K562 (cell line): ENCODE measurements around the gene SMCO4. TPM values are rescaled to one million over a fixed set of nuclear protein-coding genes. Genes with fewer than 3 reads are reported as not detected.

Source experiments
- ATAC-seq: fragments of 200-7000 bp; cut with Tn5 transposase; 3 replicates; pipeline ENCODE4 v1.9.1; 2020; ENCODE audit warnings: moderate library complexity
- BruUV-seq: library from RNA; stranded (reverse); fragments of 400-500 nt; replicated peaks from 2 replicates; lab custom pipeline; 2021; lab: Mats Ljungman, UMichigan
- CTCF ChIA-PET: fragments of 300-600 bp; formaldehyde crosslinking; extraction: SDS; loops from one replicate; lab custom pipeline; 2021; ENCODE audit warnings: low intra/inter-chr PET ratio; lab: Yijun Ruan, JAX
- POLR2A ChIA-PET: fragments of 300-600, 350-650 bp; sonication (Branson Sonifier 250); formaldehyde crosslinking; extraction: SDS; loops from one replicate; lab custom pipeline; 2021; ENCODE audit warnings: antibody characterized with exemption, inconsistent platforms; lab: Yijun Ruan, JAX
- DNase-seq, 4 experiments: peaks; one replicate each; pipeline versions ENCODE4 v3.0.0 to v3.0.0-alpha.2; 2011 to 2018; ENCODE audit warnings: low spot score in 3 of 4, mixed read lengths in 3 of 4; ENCODE audit errors: extremely low read depth in 1 of 4
- FAIRE-seq: peaks from 2 replicates; lab custom pipeline; 2011; peaks lifted over from hg19 to GRCh38; lab: Jason Lieb, UNC
- H2AFZ ChIP-seq: 2 replicates; pipeline ENCODE4 v1.6.0; 2011; ENCODE audit warnings: low read depth, low read length, control low read depth, inconsistent platforms
- H3K27ac ChIP-seq: fragments of 200-600 bp; 3 replicates; pipeline ENCODE4 v1.8.0; 2011; ENCODE audit warnings: low read depth, mild to moderate bottlenecking, control low read depth, inconsistent platforms, low read length, moderate library complexity, mixed read lengths; ENCODE audit errors: extremely low read depth
- H3K27me3 ChIP-seq, 2 experiments: fragments of 300-600 bp in 1 of 2; 2 replicates in 1 of 2; 3 replicates in 1 of 2; pipeline versions ENCODE4 v1.6.0 to v1.8.0; 2011; ENCODE audit warnings: inconsistent platforms in 2 of 2, low read length in 2 of 2, mild to moderate bottlenecking in 1 of 2, mixed read lengths in 1 of 2, moderate library complexity in 1 of 2; ENCODE audit not compliant: control insufficient read depth in 2 of 2, insufficient read depth in 2 of 2
- H3K36me3 ChIP-seq: fragments of 300-600 bp; 3 replicates; pipeline ENCODE4 v1.8.0; 2011; ENCODE audit warnings: mild to moderate bottlenecking, low read length, inconsistent platforms; ENCODE audit not compliant: control insufficient read depth, insufficient read depth
- H3K4me1 ChIP-seq, 2 experiments: fragments of 200-600 bp in 1 of 2; replicated peaks in 1 of 2; 2 replicates in 1 of 2; 3 replicates in 1 of 2; pipeline versions ENCODE4 v1.5.1 to v1.8.0; 2011; ENCODE audit warnings: inconsistent platforms in 2 of 2, low read length in 2 of 2, mild to moderate bottlenecking in 1 of 2, mixed read lengths in 1 of 2, moderate library complexity in 1 of 2; ENCODE audit not compliant: control insufficient read depth in 2 of 2, insufficient read depth in 2 of 2
- H3K4me2 ChIP-seq: 2 replicates; pipeline ENCODE4 v1.6.1; 2011; ENCODE audit warnings: low read length, control low read depth, inconsistent platforms, mixed read lengths; ENCODE audit not compliant: insufficient read depth
- H3K4me3 ChIP-seq: fragments of 200-600 bp; sonication (generic), shearing (Covaris generic); 2 replicates; pipeline ENCODE4 v1.5.1; 2016; ENCODE audit warnings: control low read depth, inconsistent platforms
- H3K79me2 ChIP-seq: fragments of 200-600 bp; 3 replicates; pipeline ENCODE4 v1.8.0; 2011; ENCODE audit warnings: low read length, inconsistent platforms; ENCODE audit not compliant: control insufficient read depth, insufficient read depth
- H3K9ac ChIP-seq, 2 experiments: 2 replicates each; pipeline versions ENCODE4 v1.6.0 to v1.6.1; 2011; ENCODE audit warnings: low read depth in 2 of 2, low read length in 2 of 2, control low read depth in 1 of 2, inconsistent platforms in 1 of 2, mild to moderate bottlenecking in 1 of 2, mixed read lengths in 1 of 2; ENCODE audit not compliant: insufficient read depth in 1 of 2
- H3K9me1 ChIP-seq: one replicate; pipeline ENCODE4 v1.6.0; 2011; ENCODE audit warnings: inconsistent platforms, mild to moderate bottlenecking, low read length, moderate library complexity; ENCODE audit not compliant: control insufficient read depth, insufficient read depth
- H3K9me3 ChIP-seq: replicated peaks from 2 replicates; pipeline ENCODE4 v1.5.1; 2011; ENCODE audit warnings: low read depth, low read length, inconsistent platforms; ENCODE audit not compliant: control insufficient read depth, insufficient read depth
- H4K20me1 ChIP-seq: replicated peaks from 2 replicates; pipeline ENCODE4 v1.6.1; 2011; ENCODE audit warnings: low read length, inconsistent platforms, mixed read lengths; ENCODE audit not compliant: control insufficient read depth, insufficient read depth
- CSDE1 ChIP-seq, 2 experiments: fragments of 450-650 bp; IDR thresholded peaks; 2 replicates each; pipeline ENCODE4 v1.6.1; 2016; ENCODE audit warnings: mild to moderate bottlenecking in 1 of 2
- MTA1 ChIP-seq: fragments of 450-650 bp; IDR thresholded peaks from 2 replicates; pipeline ENCODE4 v1.6.1; 2017; ENCODE audit warnings: borderline replicate concordance
- ZNF23 ChIP-seq: fragments of 250-450 bp; sonication (Bioruptor Pico); IDR thresholded peaks from 2 replicates; pipeline ENCODE4 v1.4.0; 2020; ENCODE audit warnings: mild to moderate bottlenecking
- WGBS: fragments of 100-300 bp; shearing (Covaris generic); methylation state at CpG from one replicate; pipeline ENCODE4 v1.1.6; 2016; ENCODE audit warnings: low coverage, mixed read lengths; ENCODE audit not compliant: insufficient coverage; ENCODE audit errors: missing lambda C conversion rate; 5-methylcytosine and 5-hydroxymethylcytosine counted together
- in situ Hi-C: fragments of 300-500 bp; cut with MboI; formaldehyde crosslinking; loops from 4 replicates; pipeline ENCODE4 v1.15.0; 2018; ENCODE audit warnings: inconsistent platforms, mixed read lengths
- intact Hi-C: fragments of 100-400 bp; cut with micrococcal nuclease; formaldehyde crosslinking; loops from 2 replicates; pipeline ENCODE4 v1.14.2; 2022
- polyA plus RNA-seq, 8 experiments: library from polyadenylated mRNA; depleted of rRNA in 4 of 8; stranded (reverse) in 5 of 8; unstranded in 3 of 8; fragments of >200 nt; fragmentation: Nextera tagmentation in 2 of 8; fragmentation: Illumina TruSeq in 1 of 8; extraction: Ambion mirVana in 2 of 8; extraction: Trizol in 1 of 8; gene quantifications; 2 replicates each; pipeline versions ENCODE4 v1.2.1 to v1.2.3, GENCODE V29; 2011 to 2014; ENCODE audit warnings: inconsistent platforms in 1 of 8, missing spikeins in 1 of 8
- total RNA-seq, 7 experiments: library from RNA; depleted of rRNA in 6 of 7; stranded (reverse); fragments of >200 nt in 6 of 7; fragmentation: Illumina TruSeq in 2 of 7; extraction: Trizol in 2 of 7; gene quantifications; 2 replicates each; pipeline versions ENCODE4 v1.2.1 to v1.2.3, GENCODE V29; 2011 to 2021; ENCODE audit warnings: low replicate concordance in 1 of 7
- TF ChIP-seq, protein P1 (sequence below), 2 experiments: fragments of 450-650 bp; formaldehyde crosslinking in 1 of 2; IDR thresholded peaks; 2 replicates each; pipeline versions ENCODE4 v1.4.0 to v1.6.1; 2014 to 2020; ENCODE audit warnings: mild to moderate bottlenecking in 2 of 2, borderline replicate concordance in 1 of 2, low read depth in 1 of 2

Gene SMCO4
- total and polyA plus RNA-seq, 9 of the 15 experiments (the other 6 are each of a cell fraction or from before 2014, with no cell fraction given) = 1.8 to 27.8 (median 15.3) TPM

DNA sequence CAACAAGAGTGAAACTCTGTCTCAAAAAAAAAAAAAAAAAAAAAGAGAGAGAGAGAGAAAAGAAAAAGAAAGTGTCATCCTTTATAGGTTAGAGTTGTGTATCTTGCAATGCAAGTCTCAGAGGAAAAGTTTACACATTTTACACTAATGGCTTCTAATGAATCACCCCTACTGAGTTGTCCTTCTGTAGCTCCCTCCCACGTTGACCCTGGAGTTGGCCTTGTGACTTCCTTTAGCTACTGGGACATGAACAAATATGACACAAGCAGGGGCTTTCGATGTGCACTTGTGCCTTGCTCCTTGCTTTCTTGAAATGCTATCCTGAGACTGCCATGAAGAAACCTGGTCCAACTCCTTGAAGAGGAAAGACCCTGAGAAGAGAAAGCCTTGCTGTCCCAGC, 2.4 kb upstream of the SMCO4 start:
- DNase-seq = peak in 1 of 4 experiments; percentile 9
- H3K9ac ChIP-seq = no peak overlapping the region
- ChIA-PET POLR2A (interaction anchor here (2.4 kb wide), 1 partner anchor 9 kb away, joined by 11 read pairs; no protein-coding TSS in a partner anchor), CTCF (no interaction called here)
- WGBS = 7% methylated on average over 2 of the region's 2 CpGs
- no peak for FAIRE-seq
- intact Hi-C loops = loop anchor here (10.0 kb wide), 1 partner anchor 211 kb away; the partner anchor contains the start of gene DEUP1
- H3K9me3 ChIP-seq = no peaks in the 10 kb centered on the region
- peaks cover 4% of the 10 kb centered on the region in 2 experiments; a peak in 3 of 5 replicates for H3K27me3 ChIP-seq
- 0 out of 3 replicates have a peak, but pooled peaks cover 3% of the 10 kb centered on the region for H3K79me2 ChIP-seq
- H3K27ac ChIP-seq = no peak overlapping the region
- H3K4me2 ChIP-seq = no peak overlapping the region
- no peaks in the 10 kb centered on the region for H3K9me1 ChIP-seq
- peaks cover 13 to 14% of the 10 kb centered on the region in 2 experiments for H3K4me1 ChIP-seq
- no peak for TF ChIP-seq MTA1
- no peaks in the 10 kb centered on the region; the same call in 1 of the 2 replicates for H4K20me1 ChIP-seq
- no peak overlapping the region for H2AFZ ChIP-seq
- no peak overlapping the region for H3K4me3 ChIP-seq
- in situ Hi-C loops = no loop called here
- BruUV-seq = no TSS peak
- ATAC-seq = no peak
- H3K36me3 ChIP-seq = no peaks in the 10 kb centered on the region

DNA sequence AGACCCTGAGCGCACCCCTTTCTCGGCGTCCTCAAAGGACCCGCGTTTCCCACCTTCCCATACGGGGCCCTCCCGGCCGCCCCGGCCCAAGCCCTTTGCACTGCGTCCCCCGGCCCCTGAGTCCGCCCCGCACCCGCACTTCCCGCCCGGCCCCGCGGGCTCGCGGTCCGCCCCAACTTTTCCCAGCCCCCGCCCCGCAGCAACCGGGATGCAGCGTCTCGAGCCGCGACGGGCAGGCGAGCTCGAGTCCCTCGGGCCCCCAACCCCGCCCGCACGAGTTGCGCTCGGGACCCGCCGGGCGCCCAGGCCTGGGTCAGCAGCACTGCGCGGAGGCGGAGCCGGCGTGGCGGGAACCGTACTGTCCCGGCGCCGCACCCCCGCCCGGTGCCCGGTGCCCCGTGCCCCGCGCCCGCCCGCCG, 371 bp downstream of the SMCO4 start:
- POLR2A ChIA-PET = interaction anchor here (0.7 to 1.4 kb wide), 7 partner anchors 10 to 218 kb away, joined by 3 to 6 read pairs (median 4); no protein-coding TSS in a partner anchor
- in situ Hi-C loops = no loop called here
- TF ChIP-seq, protein P1, sequence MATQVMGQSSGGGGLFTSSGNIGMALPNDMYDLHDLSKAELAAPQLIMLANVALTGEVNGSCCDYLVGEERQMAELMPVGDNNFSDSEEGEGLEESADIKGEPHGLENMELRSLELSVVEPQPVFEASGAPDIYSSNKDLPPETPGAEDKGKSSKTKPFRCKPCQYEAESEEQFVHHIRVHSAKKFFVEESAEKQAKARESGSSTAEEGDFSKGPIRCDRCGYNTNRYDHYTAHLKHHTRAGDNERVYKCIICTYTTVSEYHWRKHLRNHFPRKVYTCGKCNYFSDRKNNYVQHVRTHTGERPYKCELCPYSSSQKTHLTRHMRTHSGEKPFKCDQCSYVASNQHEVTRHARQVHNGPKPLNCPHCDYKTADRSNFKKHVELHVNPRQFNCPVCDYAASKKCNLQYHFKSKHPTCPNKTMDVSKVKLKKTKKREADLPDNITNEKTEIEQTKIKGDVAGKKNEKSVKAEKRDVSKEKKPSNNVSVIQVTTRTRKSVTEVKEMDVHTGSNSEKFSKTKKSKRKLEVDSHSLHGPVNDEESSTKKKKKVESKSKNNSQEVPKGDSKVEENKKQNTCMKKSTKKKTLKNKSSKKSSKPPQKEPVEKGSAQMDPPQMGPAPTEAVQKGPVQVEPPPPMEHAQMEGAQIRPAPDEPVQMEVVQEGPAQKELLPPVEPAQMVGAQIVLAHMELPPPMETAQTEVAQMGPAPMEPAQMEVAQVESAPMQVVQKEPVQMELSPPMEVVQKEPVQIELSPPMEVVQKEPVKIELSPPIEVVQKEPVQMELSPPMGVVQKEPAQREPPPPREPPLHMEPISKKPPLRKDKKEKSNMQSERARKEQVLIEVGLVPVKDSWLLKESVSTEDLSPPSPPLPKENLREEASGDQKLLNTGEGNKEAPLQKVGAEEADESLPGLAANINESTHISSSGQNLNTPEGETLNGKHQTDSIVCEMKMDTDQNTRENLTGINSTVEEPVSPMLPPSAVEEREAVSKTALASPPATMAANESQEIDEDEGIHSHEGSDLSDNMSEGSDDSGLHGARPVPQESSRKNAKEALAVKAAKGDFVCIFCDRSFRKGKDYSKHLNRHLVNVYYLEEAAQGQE (IDR thresholded peaks at IDR 0.05; ENCODE audit: borderline replicate concordance) = no peak
- TF ChIP-seq, protein P1 (CRISPR knock-in tag; IDR thresholded peaks at IDR 0.05; ENCODE audit: low read depth) = no peak
- TF ChIP-seq ZNF23 (CRISPR knock-in tag) (no peak), CSDE1 (IDR thresholded peaks at IDR 0.05) (no peak)

More for the DNA sequence above, 371 bp downstream of the SMCO4 start:
- Histone ChIP-seq H3K4me1 (peaks cover 13 to 16% of the 10 kb centered on the region in 2 experiments), H3K27me3 (no peaks in the 10 kb centered on the region; a peak in 1 of 5 replicates), H3K9me1 (no peaks in the 10 kb centered on the region), H3K36me3 (no peaks in the 10 kb centered on the region), H4K20me1 (no peaks in the 10 kb centered on the region; the same call in 1 of the 2 replicates), H3K27ac (peak overlapping the region; percentile 38; the same call in 1 of the 3 replicates), H3K9me3 (no peaks in the 10 kb centered on the region), H3K9ac (peak overlapping the region; percentile 52 to 92; a peak in 3 of 4 replicates), H3K4me3 (peak overlapping the region; percentile 72), H3K79me2 (0 out of 3 replicates have a peak, but pooled peaks cover 3% of the 10 kb centered on the region), H2AFZ (peak overlapping the region; percentile 73), H3K4me2 (peak overlapping the region; percentile 86)
- CTCF ChIA-PET = interaction anchor here (0.5 to 2.4 kb wide), 3 partner anchors 306 to 379 kb away, joined by 5 to 11 read pairs (median 7); no protein-coding TSS in a partner anchor
- 5% methylated on average over 11 of the region's 59 CpGs for WGBS
- intact Hi-C loops = loop anchor here (1.0 to 10.0 kb wide), 4 partner anchors 79 to 309 kb away; partner anchors contain the start of genes CEP295 and DEUP1
- DNase-seq = peak in 1 of 4 experiments; percentile 39
- BruUV-seq = no TSS peak
- FAIRE-seq = no peak
- ATAC-seq = peak; percentile 61
